Measurements from ENCODE around the gene OR51I1.

DNA sequence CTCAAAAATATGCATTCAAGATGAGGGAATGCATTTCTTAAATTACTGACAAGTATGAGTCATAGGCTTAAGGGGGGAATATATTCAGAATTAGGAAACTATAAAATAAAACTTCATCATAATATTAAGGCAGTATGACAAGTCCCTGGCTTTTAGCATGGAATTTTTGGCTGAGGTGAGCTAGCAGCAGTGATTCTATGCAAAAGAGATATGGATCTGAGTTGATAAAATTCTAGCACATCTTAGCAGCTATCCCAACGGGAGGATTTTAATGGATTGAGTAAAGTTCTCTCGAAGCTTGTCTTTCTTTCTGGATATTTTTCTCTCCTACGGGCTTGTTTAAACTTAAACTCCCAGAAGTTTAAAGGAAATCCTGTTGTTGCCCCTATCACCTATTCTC lies 18.2 kb downstream of the OR51I1 start:
- TF ChIP-seq EZH2 (IDR thresholded peaks at IDR 0.05; ENCODE audit: borderline replicate concordance, insufficient read depth, low read length, poor library complexity, severe bottlenecking) = no peak
- TF ChIP-seq, protein P1, sequence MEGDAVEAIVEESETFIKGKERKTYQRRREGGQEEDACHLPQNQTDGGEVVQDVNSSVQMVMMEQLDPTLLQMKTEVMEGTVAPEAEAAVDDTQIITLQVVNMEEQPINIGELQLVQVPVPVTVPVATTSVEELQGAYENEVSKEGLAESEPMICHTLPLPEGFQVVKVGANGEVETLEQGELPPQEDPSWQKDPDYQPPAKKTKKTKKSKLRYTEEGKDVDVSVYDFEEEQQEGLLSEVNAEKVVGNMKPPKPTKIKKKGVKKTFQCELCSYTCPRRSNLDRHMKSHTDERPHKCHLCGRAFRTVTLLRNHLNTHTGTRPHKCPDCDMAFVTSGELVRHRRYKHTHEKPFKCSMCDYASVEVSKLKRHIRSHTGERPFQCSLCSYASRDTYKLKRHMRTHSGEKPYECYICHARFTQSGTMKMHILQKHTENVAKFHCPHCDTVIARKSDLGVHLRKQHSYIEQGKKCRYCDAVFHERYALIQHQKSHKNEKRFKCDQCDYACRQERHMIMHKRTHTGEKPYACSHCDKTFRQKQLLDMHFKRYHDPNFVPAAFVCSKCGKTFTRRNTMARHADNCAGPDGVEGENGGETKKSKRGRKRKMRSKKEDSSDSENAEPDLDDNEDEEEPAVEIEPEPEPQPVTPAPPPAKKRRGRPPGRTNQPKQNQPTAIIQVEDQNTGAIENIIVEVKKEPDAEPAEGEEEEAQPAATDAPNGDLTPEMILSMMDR (IDR thresholded peaks at IDR 0.05; ENCODE audit: poor library complexity, severe bottlenecking) = no peak
- no peak for TF ChIP-seq POLR2AphosphoS5 (IDR thresholded peaks at IDR 0.05)
- TF ChIP-seq MXI1 (conservative IDR thresholded peaks at IDR 0.05; ENCODE audit: poor library complexity, severe bottlenecking) = no peak
- no peak for TF ChIP-seq SMC3 (conservative IDR thresholded peaks at IDR 0.05; ENCODE audit: poor library complexity)
- TF ChIP-seq REST (IDR thresholded peaks at IDR 0.05; ENCODE audit: borderline replicate concordance) = no peak
- no peak for TF ChIP-seq TAF1 (IDR thresholded peaks at IDR 0.05; ENCODE audit: low read depth)
- TF ChIP-seq EP300 (conservative IDR thresholded peaks at IDR 0.05; ENCODE audit: poor library complexity, severe bottlenecking) = no peak
- no peak for TF ChIP-seq RAD21 (conservative IDR thresholded peaks at IDR 0.05)

All from neural cell (in vitro differentiated cells).